CD4-positive, alpha-beta T cell treated with Interleukin-15 for 4 hours (primary cell): ENCODE data around the gene PRR12.

Experiments used
- DNase-seq: peaks from one replicate; pipeline ENCODE4 v3.0.0-alpha.2; 2020; ENCODE audit warnings: low spot score

The PRR12 gene

DNA sequence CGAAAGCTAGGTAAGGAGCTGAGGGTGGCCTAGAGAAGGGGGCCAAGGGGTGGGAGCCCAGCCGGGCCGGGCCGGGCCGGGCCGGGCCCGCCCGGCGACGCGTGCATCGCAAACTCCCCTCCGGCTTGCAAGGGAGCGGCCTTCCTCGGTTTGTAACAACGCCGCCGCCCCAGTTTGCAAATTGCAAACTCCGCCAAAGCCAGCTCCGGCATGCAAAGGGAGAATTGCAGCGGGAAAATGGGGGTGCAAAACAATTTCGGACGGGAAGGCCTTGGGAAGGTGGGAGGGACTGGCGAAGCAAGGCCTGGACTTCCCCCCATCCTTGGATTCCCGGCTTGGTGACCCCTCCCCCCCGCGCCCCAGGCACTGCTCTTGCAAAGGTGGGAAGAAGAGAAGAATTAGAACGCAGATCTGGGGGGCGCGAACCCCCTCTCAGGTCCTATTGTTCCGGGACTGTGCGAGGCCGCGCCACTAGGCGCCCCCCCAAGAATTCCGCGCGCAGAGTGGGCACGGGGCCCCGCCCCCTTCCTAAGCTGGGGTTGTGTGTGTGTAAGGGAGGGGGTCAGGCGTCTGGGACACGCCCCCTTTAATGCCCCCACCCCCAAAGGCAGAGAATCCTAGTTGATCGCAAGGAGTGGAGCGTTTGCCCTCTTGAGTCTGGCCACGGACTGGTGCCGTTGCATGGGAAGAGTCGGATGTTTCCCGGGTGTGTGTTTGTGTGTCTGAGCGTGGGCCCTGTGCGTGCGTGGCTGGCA is 926 bp downstream of the PRR12 start:
- DNase-seq: peak; percentile 29

DNA sequence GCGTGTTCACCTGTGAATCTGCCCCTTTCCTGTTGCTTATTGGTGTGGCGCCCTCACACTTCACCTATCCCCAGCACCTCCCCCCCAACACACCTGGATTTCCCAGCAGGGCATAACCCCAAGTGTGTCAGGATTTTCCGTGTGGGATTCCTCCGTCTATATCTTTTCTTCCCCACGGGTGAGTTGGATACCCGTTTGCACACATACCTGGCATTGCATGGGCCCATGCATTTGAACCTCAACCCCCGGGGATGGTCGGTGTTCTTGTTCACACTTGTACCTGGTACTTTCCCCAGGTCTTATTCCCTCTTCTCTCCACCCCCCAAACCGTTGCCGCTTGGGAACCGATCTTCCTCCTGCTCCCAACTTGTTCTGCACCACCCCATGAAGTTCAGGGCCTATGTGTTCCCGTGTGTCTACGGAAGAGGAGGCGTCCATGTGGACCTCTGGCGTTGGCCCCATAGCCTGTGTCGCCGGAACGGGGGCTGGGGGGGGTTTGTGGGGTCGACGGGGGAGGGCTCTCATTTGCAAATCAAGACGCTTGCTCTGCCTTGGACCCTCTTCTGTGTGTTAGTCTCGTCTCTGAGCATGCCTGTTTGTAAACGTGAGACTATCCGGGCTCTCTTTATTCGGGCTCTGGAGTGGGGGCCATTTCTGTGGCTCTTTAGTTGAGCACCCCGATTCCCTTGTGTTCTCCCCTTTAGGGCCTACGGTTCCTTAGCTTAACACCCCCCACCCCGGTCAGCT is 1.7 kb downstream of the PRR12 start:
- no peak for DNase-seq

DNA sequence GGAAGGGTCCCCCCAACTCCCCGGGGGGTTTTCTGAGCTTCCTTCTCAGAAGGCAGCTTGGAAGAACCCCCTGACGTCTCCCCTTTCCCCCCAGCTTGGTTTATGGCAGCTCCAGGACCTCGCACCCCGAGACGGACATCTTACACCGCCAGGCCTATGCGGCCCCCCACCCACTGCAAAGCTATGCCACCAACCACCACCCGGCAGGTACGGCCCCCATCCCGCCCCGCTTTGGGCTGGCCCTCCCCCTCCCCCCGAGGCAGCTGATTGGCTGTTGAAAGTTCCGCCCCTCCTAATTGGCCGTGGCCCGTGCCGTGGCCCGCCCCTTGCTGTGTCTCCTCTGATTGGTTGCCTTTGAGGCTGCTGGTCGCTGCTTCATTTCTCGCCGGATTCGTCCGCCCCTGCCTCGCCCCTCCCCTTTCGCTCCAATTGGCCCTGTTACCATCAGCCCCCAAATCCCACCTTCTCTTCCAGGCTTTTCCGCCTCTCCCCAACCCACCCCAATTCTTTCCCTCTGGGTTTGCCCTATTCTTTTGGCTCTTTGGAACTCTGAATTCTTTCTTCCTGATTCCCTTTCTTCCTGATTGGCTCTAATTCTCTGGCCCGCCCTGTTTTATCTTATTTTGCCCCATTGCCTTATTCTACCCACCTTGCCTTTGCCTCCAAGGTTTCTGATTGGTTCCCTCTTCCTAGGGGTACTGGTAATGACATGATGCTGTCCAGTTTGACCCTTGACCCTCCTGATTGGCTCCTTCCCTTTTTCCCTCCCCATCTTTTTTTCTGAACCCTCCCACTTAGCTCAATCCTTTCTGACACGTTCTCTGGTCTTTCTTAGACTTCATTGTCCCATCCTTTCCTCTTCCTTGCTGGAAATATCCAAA is 2.5 kb downstream of the PRR12 start:
- DNase-seq: peak; percentile 93

DNA sequence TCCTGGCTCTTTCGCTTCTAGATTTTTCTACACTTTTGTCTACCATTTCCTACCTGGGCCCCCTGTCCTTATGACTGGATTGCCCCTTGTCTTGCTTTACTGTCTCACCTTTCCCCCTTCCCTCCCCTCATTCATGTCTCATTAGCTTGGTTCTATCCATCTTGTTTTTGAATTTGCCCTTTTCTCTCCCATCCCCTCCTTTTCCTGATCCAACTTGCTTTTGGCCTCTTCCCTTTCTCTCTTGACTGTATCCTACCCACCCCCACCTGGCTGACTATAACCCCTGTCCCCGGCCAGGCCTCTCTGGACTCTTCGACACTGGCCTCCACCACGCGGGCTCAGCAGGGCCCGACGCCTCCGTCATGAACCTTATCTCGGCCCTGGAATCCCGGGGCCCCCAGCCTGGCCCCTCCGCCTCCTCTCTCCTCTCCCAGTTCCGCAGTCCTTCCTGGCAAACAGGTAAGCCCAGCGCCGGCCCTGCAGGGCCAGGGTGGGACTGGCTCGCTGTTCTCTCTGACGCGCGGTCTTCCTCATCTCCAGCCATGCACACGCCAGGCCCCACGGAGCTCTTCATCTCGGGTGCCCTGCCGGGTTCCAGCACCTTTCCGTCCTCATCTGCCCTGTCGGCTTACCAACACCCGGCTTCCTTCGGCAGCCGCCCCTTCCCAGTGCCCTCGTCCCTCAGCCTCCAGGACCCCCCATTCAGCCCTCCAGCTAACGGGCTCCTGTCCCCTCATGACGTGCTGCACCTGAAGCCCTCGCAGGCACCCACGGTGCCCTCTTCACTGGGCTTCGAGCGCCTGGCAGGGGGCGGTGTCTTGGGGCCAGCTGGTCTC is 3.4 kb downstream of the PRR12 start:
- no peak for DNase-seq

DNA sequence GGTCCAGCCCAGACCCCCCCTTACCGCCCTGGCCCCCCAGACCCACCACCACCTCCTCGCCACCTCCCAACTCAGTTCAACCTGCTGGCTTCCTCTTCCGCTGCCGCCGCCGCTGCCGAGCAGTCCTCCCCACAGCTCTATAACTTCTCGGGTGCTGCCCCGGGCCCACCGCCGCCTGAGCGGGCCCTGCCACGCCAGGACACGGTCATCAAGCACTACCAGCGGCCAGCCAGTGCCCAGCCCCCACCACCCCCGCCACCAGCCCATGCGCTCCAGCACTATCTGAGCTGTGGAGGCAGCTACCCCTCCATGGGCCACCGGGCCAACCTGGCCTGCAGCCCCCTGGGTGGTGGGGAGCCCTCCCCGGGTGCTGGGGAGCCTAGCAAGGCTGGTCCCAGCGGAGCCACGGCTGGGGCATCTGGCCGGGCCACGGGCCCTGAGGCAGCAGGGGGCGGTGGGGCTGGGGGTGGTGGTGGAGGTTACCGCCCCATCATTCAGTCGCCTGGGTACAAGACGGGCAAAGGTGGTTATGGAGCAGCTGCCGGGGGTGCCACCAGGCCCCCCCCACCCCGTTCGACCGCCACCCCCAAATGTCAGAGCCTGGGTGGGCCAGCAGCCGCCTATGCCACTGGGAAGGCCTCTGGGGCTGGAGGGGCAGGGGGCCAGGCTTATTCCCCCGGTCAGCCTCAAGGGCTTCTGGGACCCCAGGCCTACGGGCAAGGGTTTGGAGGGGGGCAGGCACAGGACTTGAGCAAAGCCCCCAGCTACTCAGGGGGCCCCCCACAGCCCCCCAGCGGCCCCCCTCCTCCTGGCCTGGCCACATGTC is 4.2 kb downstream of the PRR12 start:
- DNase-seq: no peak

DNA sequence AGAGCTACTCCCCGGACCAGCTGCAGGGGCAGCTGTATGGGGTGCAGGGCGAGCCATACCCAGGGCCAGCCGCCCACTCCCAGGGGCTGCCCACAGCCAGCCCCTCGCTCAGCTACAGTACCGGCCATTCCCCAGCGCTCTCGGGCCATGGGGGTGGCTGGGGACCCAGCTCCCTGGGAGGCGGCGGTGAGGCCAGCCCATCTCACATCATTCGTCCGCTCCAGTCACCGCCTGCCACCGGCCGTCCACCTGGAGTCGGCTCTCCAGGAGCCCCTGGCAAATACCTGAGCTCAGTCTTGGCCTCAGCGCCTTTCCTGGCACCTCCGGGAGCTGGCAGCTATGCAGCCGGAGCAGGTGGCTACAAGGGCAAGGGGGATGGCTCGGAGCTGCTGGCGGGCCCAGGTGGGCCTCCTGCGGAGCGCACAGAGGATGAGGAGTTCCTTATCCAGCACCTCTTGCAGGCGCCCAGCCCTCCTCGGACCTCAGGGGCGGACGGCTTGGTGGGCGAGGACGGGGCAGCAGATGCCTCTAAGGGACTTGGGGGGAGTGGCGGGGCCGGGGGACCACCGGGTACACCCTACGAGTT is 4.9 kb downstream of the PRR12 start:
- no peak for DNase-seq

DNA sequence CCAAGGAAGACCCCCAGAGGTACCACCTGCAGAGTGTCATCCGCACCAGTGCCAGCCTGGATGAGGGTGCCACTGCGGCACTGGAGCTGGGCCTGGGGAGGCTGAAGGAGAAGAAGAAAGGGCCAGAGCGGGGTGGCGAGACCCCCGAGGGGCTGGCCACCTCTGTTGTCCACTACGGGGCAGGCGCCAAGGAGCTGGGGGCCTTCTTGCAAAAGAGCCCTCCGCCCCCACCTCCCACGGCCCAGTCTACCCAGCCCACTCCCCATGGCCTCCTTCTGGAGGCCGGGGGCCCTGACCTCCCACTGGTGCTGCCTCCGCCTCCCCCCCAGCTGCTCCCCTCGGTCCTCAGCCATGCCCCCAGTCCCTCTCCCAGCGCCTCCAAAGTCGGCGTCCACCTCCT is 5.4 kb downstream of the PRR12 start:
- DNase-seq: no peak

DNA sequence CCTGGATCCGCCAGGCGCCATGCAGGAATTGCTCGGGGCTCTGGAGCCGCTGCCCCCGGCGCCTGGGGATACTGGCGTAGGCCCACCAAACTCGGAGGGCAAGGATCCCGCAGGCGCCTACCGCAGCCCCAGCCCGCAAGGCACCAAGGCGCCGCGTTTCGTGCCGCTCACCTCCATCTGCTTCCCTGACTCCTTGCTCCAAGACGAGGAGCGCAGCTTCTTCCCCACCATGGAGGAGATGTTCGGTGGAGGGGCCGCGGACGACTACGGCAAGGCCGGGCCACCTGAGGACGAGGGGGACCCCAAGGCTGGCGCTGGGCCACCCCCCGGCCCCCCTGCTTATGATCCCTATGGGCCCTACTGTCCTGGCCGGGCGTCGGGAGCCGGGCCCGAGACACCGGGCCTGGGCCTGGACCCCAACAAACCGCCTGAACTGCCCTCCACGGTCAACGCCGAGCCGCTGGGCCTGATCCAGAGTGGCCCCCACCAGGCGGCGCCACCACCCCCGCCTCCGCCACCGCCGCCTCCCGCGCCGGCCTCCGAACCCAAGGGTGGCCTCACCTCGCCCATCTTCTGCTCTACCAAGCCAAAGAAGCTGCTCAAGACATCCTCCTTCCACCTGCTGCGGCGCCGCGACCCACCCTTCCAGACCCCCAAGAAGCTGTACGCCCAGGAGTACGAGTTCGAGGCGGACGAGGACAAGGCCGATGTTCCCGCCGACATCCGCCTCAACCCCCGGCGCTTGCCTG is 6.1 kb downstream of the PRR12 start:
- DNase-seq: no peak

DNA sequence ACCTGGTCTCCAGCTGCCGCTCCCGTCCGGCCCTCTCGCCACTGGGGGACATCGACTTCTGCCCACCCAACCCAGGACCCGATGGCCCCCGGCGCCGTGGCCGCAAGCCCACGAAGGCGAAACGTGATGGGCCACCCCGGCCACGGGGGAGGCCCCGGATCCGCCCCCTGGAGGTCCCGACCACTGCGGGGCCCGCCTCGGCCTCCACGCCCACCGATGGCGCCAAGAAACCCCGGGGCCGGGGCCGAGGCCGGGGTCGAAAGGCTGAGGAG is 6.7 kb downstream of the PRR12 start:
- no peak for DNase-seq

DNA sequence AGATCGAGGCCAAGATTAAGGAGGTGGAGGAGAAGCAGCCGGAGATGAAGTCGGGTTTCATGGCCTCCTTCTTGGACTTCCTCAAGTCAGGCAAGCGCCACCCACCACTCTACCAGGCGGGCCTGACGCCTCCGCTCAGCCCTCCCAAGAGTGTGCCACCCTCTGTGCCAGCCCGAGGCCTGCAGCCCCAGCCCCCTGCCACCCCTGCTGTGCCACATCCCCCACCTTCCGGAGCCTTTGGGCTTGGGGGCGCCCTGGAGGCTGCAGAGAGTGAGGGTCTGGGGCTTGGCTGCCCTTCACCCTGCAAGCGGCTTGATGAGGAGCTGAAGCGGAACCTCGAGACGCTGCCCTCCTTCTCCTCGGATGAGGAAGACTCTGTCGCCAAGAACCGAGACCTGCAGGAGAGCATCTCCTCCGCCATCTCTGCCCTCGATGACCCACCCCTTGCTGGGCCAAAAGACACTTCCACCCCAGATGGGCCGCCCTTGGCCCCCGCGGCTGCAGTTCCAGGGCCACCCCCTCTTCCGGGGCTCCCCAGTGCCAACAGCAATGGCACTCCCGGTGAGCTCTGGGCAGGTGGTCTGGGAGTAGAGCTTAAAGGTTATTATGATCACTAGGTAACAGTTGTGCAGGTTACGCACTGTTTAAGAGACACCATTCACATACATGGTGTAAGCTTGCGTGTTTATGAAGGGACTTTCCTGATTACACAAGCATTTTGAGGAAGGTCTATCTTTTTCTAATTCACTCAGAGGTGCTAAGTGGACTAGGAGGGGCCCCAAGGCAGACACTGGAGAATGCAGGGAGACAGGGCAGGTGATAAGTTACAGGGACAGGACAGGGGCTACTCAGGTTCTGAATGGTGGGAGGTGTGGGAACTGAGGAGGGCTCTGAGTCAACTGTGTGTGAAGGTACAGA is 8.7 kb downstream of the PRR12 start:
- no peak for DNase-seq

DNA sequence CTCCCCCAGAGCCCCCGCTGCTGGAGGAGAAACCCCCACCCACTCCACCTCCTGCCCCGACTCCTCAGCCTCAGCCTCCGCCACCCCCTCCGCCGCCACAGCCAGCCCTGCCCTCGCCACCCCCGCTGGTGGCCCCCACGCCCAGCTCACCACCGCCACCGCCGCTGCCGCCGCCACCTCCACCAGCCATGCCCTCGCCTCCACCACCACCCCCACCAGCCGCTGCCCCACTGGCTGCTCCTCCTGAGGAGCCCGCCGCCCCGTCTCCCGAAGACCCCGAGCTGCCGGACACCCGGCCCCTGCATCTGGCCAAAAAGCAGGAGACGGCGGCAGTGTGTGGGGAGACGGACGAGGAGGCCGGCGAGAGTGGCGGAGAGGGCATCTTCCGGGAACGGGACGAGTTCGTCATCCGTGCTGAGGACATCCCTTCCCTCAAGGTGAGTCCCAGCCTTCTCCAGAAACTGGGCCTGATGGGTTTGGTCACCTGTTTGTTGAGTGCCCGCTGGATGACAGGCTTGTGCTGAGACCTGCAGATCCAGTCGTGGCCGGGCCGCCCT is 10.6 kb downstream of the PRR12 start:
- DNase-seq: no peak

DNA sequence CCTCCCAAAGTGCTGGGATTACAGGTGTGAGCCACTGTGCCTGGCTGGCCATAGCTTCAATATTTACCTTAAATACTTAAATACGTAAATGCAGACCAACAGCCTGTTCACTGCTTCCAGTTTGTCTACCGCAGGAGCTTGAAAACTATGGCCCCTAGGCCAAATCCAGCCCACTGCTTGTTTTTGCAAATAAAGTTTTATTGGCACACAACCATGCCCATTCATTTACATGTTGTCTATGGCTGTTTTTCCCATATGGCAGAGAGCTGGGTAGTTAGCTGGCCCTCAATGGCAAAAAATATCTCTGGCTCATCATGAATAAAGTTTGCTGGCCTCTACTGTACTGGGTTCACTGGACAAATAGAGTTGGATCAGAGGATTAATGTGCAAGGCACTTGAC is 11.8 kb downstream of the PRR12 start:
- DNase-seq: no peak

DNA sequence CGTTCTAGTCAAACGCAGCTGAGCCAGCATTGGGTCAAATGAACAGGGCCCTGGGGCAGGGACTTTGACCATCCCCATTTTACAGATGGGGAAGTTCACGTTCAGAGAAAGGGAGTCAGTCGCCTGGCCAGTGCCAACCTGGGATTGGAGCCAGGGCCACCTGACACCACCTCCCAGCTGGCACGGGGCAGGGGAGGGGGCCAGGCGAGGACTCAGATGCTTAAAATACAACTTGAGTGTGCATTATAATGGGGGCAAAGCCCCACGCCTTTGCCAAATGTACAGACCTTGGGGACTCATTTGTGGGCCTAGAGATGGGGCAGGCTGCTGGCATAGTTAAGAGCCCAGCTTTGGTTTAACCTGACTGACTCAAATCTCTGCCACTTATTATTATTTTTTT is 14.6 kb downstream of the PRR12 start:
- no peak for DNase-seq

DNA sequence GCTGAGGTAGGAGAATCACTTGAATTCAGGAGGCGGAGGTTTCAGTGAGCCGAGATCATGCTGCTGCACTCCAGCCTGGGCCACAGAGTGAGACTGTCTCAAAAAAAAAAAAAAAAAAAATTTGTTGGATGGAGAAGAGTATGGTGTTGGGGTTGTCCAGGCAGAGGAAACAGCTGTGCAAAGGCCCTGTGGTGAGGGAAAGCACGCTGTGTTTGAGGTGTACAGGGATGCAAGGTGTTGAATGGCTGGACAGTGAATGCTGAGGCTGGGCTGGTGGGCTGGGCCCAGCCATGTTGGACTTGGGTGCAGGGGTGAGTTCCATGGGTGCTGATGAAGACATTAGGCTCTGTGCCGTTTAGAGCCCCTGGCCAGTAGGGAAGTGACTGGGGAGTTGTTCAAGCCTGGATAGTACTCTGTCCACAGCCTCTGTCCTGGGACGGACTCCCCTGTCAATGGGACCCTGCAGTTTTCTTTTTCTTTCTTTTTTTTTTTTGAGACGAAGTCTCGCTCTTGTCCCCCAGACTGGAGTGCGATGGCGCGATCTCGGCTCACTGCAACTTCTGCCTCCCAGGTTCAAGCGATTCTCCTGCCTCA is 18.6 kb downstream of the PRR12 start:
- DNase-seq: no peak

DNA sequence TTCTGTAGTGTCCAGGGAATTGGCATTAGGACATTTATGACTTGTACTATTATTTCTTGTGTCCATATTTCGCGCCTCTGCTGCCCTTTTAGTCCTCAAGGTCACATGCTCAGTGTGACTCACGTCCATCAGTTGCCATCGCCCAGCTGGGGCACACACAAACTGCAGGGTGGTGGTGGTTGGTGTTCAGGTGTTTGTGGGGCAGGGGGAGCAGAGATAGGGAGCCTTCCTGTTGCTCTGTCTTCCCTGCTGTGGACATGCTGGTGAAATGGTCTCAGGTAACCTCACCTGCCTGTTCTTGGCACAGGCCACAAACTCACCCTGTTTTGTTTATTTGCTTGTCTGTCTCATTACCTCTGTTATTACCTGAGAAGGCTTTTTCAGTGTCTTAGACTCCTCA is 22.4 kb downstream of the PRR12 start:
- DNase-seq: no peak

DNA sequence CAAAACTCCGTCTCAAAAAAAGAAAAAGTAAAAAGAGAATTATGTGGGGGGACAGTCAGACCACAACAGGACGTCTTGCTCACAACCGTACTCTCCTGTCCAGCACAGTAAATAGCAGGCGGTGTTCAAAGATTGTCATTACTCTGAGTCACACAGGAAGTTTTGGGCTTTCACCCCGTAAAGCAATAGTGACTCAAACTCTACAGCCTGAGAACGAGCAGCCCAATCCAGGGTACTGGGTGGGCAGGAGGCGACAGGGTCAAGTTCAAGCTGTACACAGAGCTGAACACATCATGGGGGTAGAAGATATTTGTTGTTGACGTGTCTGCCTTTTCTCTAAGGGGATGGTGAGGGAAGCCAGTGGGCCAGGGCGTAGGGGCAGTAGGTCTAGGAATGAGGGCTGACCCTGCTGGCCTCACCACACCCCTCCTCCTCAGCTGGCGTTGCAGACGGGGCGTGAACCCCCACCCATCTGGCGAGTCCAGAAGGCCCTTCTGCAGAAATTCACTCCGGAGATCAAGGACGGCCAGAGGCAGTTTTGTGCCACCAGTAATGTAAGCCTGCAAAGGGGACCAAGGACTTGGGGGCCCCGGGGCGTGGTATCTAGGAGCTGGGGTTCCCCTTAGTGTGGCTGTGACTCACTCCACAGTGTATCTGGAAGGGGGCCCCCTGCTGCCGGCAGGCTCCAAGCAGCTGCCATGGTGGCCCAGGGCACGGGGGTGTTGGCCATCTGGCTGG is 23.3 kb downstream of the PRR12 start:
- DNase-seq: peak; percentile 27

DNA sequence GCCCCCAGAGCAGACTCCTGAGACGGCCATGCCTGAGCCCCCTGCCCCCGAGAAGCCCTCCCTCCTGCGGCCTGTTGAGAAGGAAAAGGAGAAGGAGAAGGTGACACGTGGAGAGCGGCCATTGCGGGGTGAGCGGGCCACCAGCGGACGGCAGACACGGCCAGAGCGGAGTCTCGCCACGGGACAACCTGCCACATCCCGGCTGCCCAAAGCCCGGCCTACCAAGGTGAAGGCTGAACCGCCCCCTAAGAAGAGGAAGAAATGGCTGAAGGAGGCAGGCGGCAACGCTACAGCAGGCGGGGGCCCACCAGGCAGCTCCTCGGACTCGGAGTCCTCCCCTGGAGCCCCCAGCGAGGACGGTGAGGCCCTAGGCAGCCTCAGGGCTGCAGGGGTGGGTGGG is 24.9 kb downstream of the PRR12 start:
- no peak for DNase-seq

DNA sequence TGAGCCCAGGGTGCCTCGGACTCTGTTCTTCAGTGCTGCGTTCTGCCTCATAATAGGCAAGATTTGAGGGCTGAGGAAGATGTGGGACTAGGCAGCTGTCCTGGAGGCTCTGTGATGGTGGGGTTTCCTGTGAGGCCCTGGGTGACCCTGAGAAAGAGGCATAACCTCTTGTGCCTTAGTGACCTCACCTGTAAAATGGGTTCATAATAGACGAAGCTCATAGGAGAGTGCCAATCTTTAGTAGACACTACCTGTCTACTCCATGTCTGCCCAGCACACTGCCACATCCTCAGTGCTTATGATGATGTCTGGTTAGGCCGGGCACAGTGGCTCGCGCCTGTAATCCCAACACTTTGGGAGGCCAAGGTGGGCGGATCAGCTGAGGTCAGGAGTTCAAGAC is 25.6 kb downstream of the PRR12 start:
- DNase-seq: no peak
